HG02870 (cell line): Measurements from ENCODE around the gene ITPR3.

Experiments
- ATAC-seq: cut with Tn5 transposase; IDR thresholded peaks from one replicate; pipeline ENCODE4 v1.9.1; 2021; ENCODE audit warnings: mild to moderate bottlenecking, moderate library complexity; ENCODE audit not compliant: unreplicated experiment

The ITPR3 gene

GRCh38 chr6:33695451-33695887 lies 74.3 kb downstream of the ITPR3 start:
- no peak for ATAC-seq

- no peak for ATAC-seq
These were observed 75.0 kb downstream of the ITPR3 start for GRCh38 chr6:33696076-33696475.

GRCh38 chr6:33696548-33697518 lies 75.7 kb downstream of the ITPR3 start:
- no peak for ATAC-seq

GRCh38 chr6:33697845-33698244 lies 76.7 kb downstream of the ITPR3 start:
- no peak for ATAC-seq

- ATAC-seq = no peak
These were observed 77.4 kb downstream of the ITPR3 start for GRCh38 chr6:33698494-33698893.

- no peak for ATAC-seq
These were observed 78.0 kb downstream of the ITPR3 start for GRCh38 chr6:33699131-33699530.

- ATAC-seq = no peak
These were observed 78.6 kb downstream of the ITPR3 start for GRCh38 chr6:33699739-33700138.

- peak; percentile 45 for ATAC-seq
These were observed 79.4 kb downstream of the ITPR3 start for GRCh38 chr6:33700391-33701050.

GRCh38 chr6:33702345-33702977 lies 81.3 kb downstream of the ITPR3 start:
- ATAC-seq = no peak

GRCh38 chr6:33704215-33705066 lies 83.3 kb downstream of the ITPR3 start:
- no peak for ATAC-seq

GRCh38 chr6:33705268-33705885 lies 84.3 kb downstream of the ITPR3 start:
- ATAC-seq = no peak

GRCh38 chr6:33705955-33706725 lies 85.0 kb downstream of the ITPR3 start:
- no peak for ATAC-seq

GRCh38 chr6:33707771-33708170 lies 86.6 kb downstream of the ITPR3 start:
- no peak for ATAC-seq

GRCh38 chr6:33708516-33709204 lies 87.5 kb downstream of the ITPR3 start:
- no peak for ATAC-seq

GRCh38 chr6:33709605-33710295 lies 88.6 kb downstream of the ITPR3 start:
- no peak for ATAC-seq

GRCh38 chr6:33710296-33711121 lies 89.4 kb downstream of the ITPR3 start:
- ATAC-seq = no peak
